Measurements from ENCODE around the gene RING1. TPM values are rescaled to one million over a fixed set of nuclear protein-coding genes. Genes with fewer than 3 reads are reported as not detected.

RING1 gene
- total RNA-seq, 1 experiment from 2014 or later, result 45.9 TPM

- Histone ChIP-seq H4K20me1 (ENCODE audit: insufficient read depth) (no peaks in the 10 kb centered on the region), H3K36me3 (ENCODE audit: control insufficient read depth in 1 of 2, insufficient read depth in 2 of 2, low read length in 2 of 2) (no peaks in the 10 kb centered on the region), H3K27ac (ENCODE audit: low read depth, low read length) (no peak overlapping the region), H3K4me1 (ENCODE audit: control insufficient read depth in 1 of 2, insufficient read depth in 2 of 2, low read length in 2 of 2) (peaks cover 9 to 22% of the 10 kb centered on the region in 2 experiments), H3K4me2 (ENCODE audit: low read length) (no peak overlapping the region), H3K79me2 (ENCODE audit: insufficient read depth, low read length) (no peaks in the 10 kb centered on the region), H3K27me3 (ENCODE audit: insufficient read depth, low read length) (no peaks in the 10 kb centered on the region), H3K9me3 (ENCODE audit: control insufficient read depth in 1 of 2, insufficient read depth in 1 of 2, low read depth in 1 of 2, low read length in 2 of 2) (no peaks in the 10 kb centered on the region), H3K9me2 (ENCODE audit: insufficient read depth) (no peaks in the 10 kb centered on the region), H2AFZ (ENCODE audit: low read depth, low read length, poor library complexity, severe bottlenecking) (no peak overlapping the region), H3K9ac (ENCODE audit: low read length) (no peak overlapping the region), H3K4me3 (replicated peaks in 1 of 2; ENCODE audit: low read depth in 1 of 2, low read length in 2 of 2) (no peak overlapping the region)
- POLR2A ChIA-PET, result no interaction called here
- intact Hi-C loops (cut with micrococcal nuclease), result no loop called here
- DNase-seq (ENCODE audit: low read depth, low spot score) (no peak), ATAC-seq (no peak)
- BruUV-seq (replicated peaks), result no TSS peak
- no peak for TF ChIP-seq ZFX (IDR thresholded peaks at IDR 0.05)
- no peak for TF ChIP-seq SP1 (IDR thresholded peaks at IDR 0.05; ENCODE audit: low read depth)
- TF ChIP-seq EZH2phosphoT487 (IDR thresholded peaks at IDR 0.05; ENCODE audit: borderline replicate concordance), result no peak
- no peak for TF ChIP-seq CEBPB (IDR thresholded peaks at IDR 0.05; ENCODE audit: low read depth)
- no peak for TF ChIP-seq FOSL1 (IDR thresholded peaks at IDR 0.05; ENCODE audit: low read depth)
- no peak for TF ChIP-seq ATF3 (IDR thresholded peaks at IDR 0.05)
- TF ChIP-seq RAD21 (IDR thresholded peaks at IDR 0.05; ENCODE audit: low read depth), result no peak
- no peak for TF ChIP-seq POLR2A (IDR thresholded peaks at IDR 0.05; ENCODE audit: borderline replicate concordance, extremely low read depth, insufficient read depth, insufficient read length)
- no peak for TF ChIP-seq ELF1 (IDR thresholded peaks at IDR 0.05; ENCODE audit: borderline replicate concordance, low read depth)
- CTCF ChIA-PET, result no interaction called here
- RAD21 ChIA-PET (ENCODE audit: low non-redundant PET in 1 of 2, low total read pairs in 2 of 2, uncharacterized antibody in 2 of 2, unreplicated experiment in 2 of 2), result no interaction called here
Observed at GRCh38 chr6:33165581-33166258, 42.6 kb upstream of the RING1 start.

GRCh38 chr6:33166363-33166762 lies 41.9 kb upstream of the RING1 start:
- H3K79me2 ChIP-seq (ENCODE audit: insufficient read depth, low read length), result no peaks in the 10 kb centered on the region
- H3K27me3 ChIP-seq (ENCODE audit: insufficient read depth, low read length), result no peaks in the 10 kb centered on the region
- no peaks in the 10 kb centered on the region for H3K36me3 ChIP-seq (ENCODE audit: control insufficient read depth in 1 of 2, insufficient read depth in 2 of 2, low read length in 2 of 2)
- no peaks in the 10 kb centered on the region for H3K9me3 ChIP-seq (ENCODE audit: control insufficient read depth in 1 of 2, insufficient read depth in 1 of 2, low read depth in 1 of 2, low read length in 2 of 2)
- H4K20me1 ChIP-seq (ENCODE audit: insufficient read depth), result no peaks in the 10 kb centered on the region
- ATAC-seq (no peak), DNase-seq (ENCODE audit: low read depth, low spot score) (no peak)
- no TSS peak for BruUV-seq (replicated peaks)
- no peak overlapping the region for H2AFZ ChIP-seq (ENCODE audit: low read depth, low read length, poor library complexity, severe bottlenecking)
- H3K4me3 ChIP-seq (replicated peaks in 1 of 2; ENCODE audit: low read depth in 1 of 2, low read length in 2 of 2), result no peak overlapping the region
- peaks cover 2 to 16% of the 10 kb centered on the region in 2 experiments; a peak in 3 of 4 replicates for H3K4me1 ChIP-seq (ENCODE audit: control insufficient read depth in 1 of 2, insufficient read depth in 2 of 2, low read length in 2 of 2)
- ChIA-PET POLR2A (no interaction called here), RAD21 (ENCODE audit: low non-redundant PET in 1 of 2, low total read pairs in 2 of 2, uncharacterized antibody in 2 of 2, unreplicated experiment in 2 of 2) (no interaction called here), CTCF (no interaction called here)
- intact Hi-C loops (cut with micrococcal nuclease), result no loop called here
- H3K4me2 ChIP-seq (ENCODE audit: low read length), result no peak overlapping the region
- H3K27ac ChIP-seq (ENCODE audit: low read depth, low read length), result no peak overlapping the region
- no peak overlapping the region for H3K9ac ChIP-seq (ENCODE audit: low read length)
- H3K9me2 ChIP-seq (ENCODE audit: insufficient read depth), result no peaks in the 10 kb centered on the region
- no peak for TF ChIP-seq ZBTB33 (IDR thresholded peaks at IDR 0.05; ENCODE audit: extremely low read depth, insufficient replicate concordance, low read length)
- no peak for TF ChIP-seq CTCF (IDR thresholded peaks at IDR 0.05 in 2 of 3, conservative IDR thresholded peaks at IDR 0.05 in 1 of 3; ENCODE audit: borderline replicate concordance in 1 of 3, insufficient read depth in 1 of 3, low read depth in 2 of 3, low read length in 2 of 3)
- TF ChIP-seq TCF7L2 (IDR thresholded peaks at IDR 0.05; ENCODE audit: borderline replicate concordance, extremely low read depth, insufficient read depth, insufficient read length), result no peak
- TF ChIP-seq ATF3 (IDR thresholded peaks at IDR 0.05), result no peak
- no peak for TF ChIP-seq SP1 (IDR thresholded peaks at IDR 0.05; ENCODE audit: low read depth)
- TF ChIP-seq EGR1 (IDR thresholded peaks at IDR 0.05; ENCODE audit: low read depth), result no peak
- TF ChIP-seq EZH2 (IDR thresholded peaks at IDR 0.05), result no peak
- TF ChIP-seq SIN3A (IDR thresholded peaks at IDR 0.05; ENCODE audit: low read depth), result no peak
- no peak for TF ChIP-seq RAD21 (IDR thresholded peaks at IDR 0.05; ENCODE audit: low read depth)
- TF ChIP-seq CBX3 (IDR thresholded peaks at IDR 0.05; ENCODE audit: low read depth), result no peak
- no peak for TF ChIP-seq EZH2phosphoT487 (IDR thresholded peaks at IDR 0.05; ENCODE audit: borderline replicate concordance)

Measured in HCT116 (cell line).